ENCODE results near the gene AANAT.
"Not testable (repeated sequence)": the region's sequence is repeated elsewhere in the genome, so short reads cannot be mapped to it uniquely, and the experiment has no call there.

The AANAT gene

GRCh38 chr17:76514355-76514754 lies 47.0 kb downstream of the AANAT start:
- peaks cover 39% of the 10 kb centered on the region for H3K4me1 Mint-ChIP-seq (ENCODE audit: low read depth)

GRCh38 chr17:76515274-76515949 lies 48.0 kb downstream of the AANAT start:
- Mint-ChIP-seq H3K4me3 (peak overlapping the region; percentile 85), H3K27me3 (no peaks in the 10 kb centered on the region), H3K27ac (peak overlapping the region; percentile 95), H3K36me3 (no peaks in the 10 kb centered on the region), H3K9me3 (ENCODE audit: low read depth) (no peaks in the 10 kb centered on the region), H3K4me1 (ENCODE audit: low read depth) (peaks cover 39% of the 10 kb centered on the region)

More at GRCh38 chr17:76514355-76514754, 47.0 kb downstream of the AANAT start:
- not testable (repeated sequence) for H3K36me3 Mint-ChIP-seq; H3K27me3 Mint-ChIP-seq; H3K9me3 Mint-ChIP-seq (ENCODE audit: low read depth); H3K4me3 Mint-ChIP-seq
- peak overlapping the region; percentile 75 for H3K27ac Mint-ChIP-seq

- Mint-ChIP-seq H3K4me1 (ENCODE audit: low read depth) (peaks cover 28% of the 10 kb centered on the region), H3K27me3 (no peaks in the 10 kb centered on the region), H3K36me3 (no peaks in the 10 kb centered on the region), H3K9me3 (ENCODE audit: low read depth) (no peaks in the 10 kb centered on the region), H3K4me3 (no peak overlapping the region), H3K27ac (peak overlapping the region; percentile 28)
Observed at GRCh38 chr17:76517638-76518038, 50.2 kb downstream of the AANAT start.

- Mint-ChIP-seq H3K4me1 (ENCODE audit: low read depth) (peaks cover 31% of the 10 kb centered on the region), H3K36me3 (no peaks in the 10 kb centered on the region), H3K27me3 (no peaks in the 10 kb centered on the region), H3K27ac (no peak overlapping the region), H3K4me3 (no peak overlapping the region), H3K9me3 (ENCODE audit: low read depth) (no peaks in the 10 kb centered on the region)
Observed at GRCh38 chr17:76519048-76519966, 51.9 kb downstream of the AANAT start.
